ENCODE measurements around the gene DUSP1. TPM values are rescaled to one million over a fixed set of nuclear protein-coding genes. Genes with fewer than 3 reads are reported as not detected.

The DUSP1 gene
- total and polyA plus RNA-seq, 9 of the 15 experiments (the other 6 are each of a cell fraction or from before 2014, with no cell fraction given), result 2.1 to 14.2 (median 8.5) TPM

GRCh38 chr5:172773481-172774469, 2.8 kb upstream of the DUSP1 start:
- peak overlapping the region; percentile 51 for H2AFZ ChIP-seq (ENCODE audit: low read depth, low read length)
- peaks cover 5% of the 10 kb centered on the region for H3K9me1 ChIP-seq (ENCODE audit: control insufficient read depth, insufficient read depth, low read length)
- POLR2A ChIA-PET, result interaction anchor here (0.6 to 2.6 kb wide), 10 partner anchors 8 to 709 kb away, joined by 3 to 12 read pairs (median 3); no protein-coding TSS in a partner anchor
- no peak overlapping the region for H3K4me3 ChIP-seq
- in situ Hi-C loops (cut with MboI), result no loop called here
- no peaks in the 10 kb centered on the region for H3K9me3 ChIP-seq (replicated peaks; ENCODE audit: control insufficient read depth, insufficient read depth, low read depth, low read length)
- H3K36me3 ChIP-seq (ENCODE audit: control insufficient read depth, insufficient read depth, low read length), result peaks cover 14% of the 10 kb centered on the region
- H3K27ac ChIP-seq (ENCODE audit: extremely low read depth, low read depth, low read length), result peak overlapping the region; percentile 99; the same call in 2 of the 3 replicates
- no TSS peak for BruUV-seq (replicated peaks)
- peaks cover 64 to 67% of the 10 kb centered on the region in 2 experiments for H3K4me1 ChIP-seq (replicated peaks in 1 of 2; ENCODE audit: control insufficient read depth in 2 of 2, insufficient read depth in 2 of 2, low read length in 2 of 2)
- DNase-seq (ENCODE audit: extremely low read depth in 1 of 4, low spot score in 3 of 4) (no peak), FAIRE-seq (no peak), ATAC-seq (no peak)
- peak overlapping the region; percentile 21; the same call in 1 of the 2 replicates for H3K4me2 ChIP-seq (ENCODE audit: insufficient read depth, low read length)
- WGBS (ENCODE audit: insufficient coverage, low coverage, missing lambda C conversion rate), result 77% methylated on average over 11 of the region's 11 CpGs
- CTCF ChIA-PET (ENCODE audit: low intra/inter-chr PET ratio), result no interaction called here
- no peaks in the 10 kb centered on the region for H3K27me3 ChIP-seq (ENCODE audit: control insufficient read depth in 2 of 2, insufficient read depth in 2 of 2, low read length in 2 of 2)
- peaks cover 18% of the 10 kb centered on the region for H4K20me1 ChIP-seq (replicated peaks; ENCODE audit: control insufficient read depth, insufficient read depth, low read length)
- peaks cover 23% of the 10 kb centered on the region for H3K79me2 ChIP-seq (ENCODE audit: control insufficient read depth, insufficient read depth, low read length)
- intact Hi-C loops (cut with micrococcal nuclease), result loop anchor here (2.0 to 10.0 kb wide), 2 partner anchors 29 to 551 kb away; partner anchors contain the start of gene STC2
- H3K9ac ChIP-seq (ENCODE audit: insufficient read depth in 1 of 2, low read depth in 2 of 2, low read length in 2 of 2), result peak overlapping the region; percentile 12 to 16; a peak in 2 of 4 replicates
- no peak for TF ChIP-seq PTRF (tag; IDR thresholded peaks at IDR 0.05)
- no peak for TF ChIP-seq MGA (IDR thresholded peaks at IDR 0.05)
- TF ChIP-seq PREB (CRISPR knock-in tag; IDR thresholded peaks at IDR 0.05), result no peak
- no peak for TF ChIP-seq ZBTB7A (IDR thresholded peaks at IDR 0.05; ENCODE audit: borderline replicate concordance, control insufficient read depth, low read depth, low read length)
- TF ChIP-seq FOXA3 (CRISPR knock-in tag; conservative IDR thresholded peaks at IDR 0.05 in 1 of 2, IDR thresholded peaks at IDR 0.05 in 1 of 2), result peak; percentile 25 to 38; a peak in 1 of 4 replicates
- no peak for TF ChIP-seq SAFB (IDR thresholded peaks at IDR 0.05; ENCODE audit: borderline replicate concordance, low read depth, low read length)
